Stimulated activated naive CD4-positive, alpha-beta T cell treated with Interleukin-2 at 50 U/mL for 16 hours (primary cell): ENCODE data around the gene PARD3B.

Source experiments
- DNase-seq: peaks from one replicate; lab custom pipeline; 2025; lab: John Stamatoyannopoulos, UW

PARD3B gene

DNA sequence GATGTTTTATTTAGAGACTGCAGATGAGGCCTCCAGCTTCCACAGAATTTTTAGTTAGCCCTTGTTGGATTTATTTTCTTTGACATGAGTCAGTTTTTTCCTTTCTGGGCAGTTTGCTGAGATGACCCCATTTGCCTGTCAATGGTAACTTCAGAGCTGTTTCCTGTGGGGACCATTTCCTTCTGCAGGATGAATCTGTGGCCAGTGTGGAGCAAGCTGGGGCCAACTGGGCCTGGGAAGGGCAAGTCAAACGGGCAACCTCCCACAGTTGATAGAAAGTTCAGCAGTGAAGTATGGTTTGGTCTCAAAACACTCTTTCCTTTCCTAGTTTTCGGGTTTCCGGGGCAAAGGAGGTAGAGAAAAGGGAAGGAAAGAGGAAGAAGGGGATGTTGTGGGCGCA, 845.6 kb downstream of the PARD3B start:
- DNase-seq: no peak

DNA sequence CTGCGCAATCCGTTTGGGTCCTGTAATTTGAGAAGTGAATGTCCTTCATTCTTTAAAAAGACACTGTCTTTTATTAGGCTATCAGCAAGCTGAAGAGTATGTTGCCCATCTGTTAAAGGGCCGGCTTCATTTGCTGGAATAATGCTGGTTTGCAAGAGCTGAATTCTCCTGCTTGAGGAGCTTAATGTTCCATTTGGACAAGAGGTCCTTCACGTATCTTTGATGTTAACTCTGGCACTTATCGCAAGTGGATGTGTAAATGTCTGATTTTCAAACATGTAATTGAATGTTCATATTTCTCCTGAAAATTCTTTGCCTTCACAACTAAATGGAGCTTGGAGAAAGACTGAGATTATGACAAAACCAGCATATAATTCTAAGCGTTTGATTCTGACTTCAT, 856.2 kb downstream of the PARD3B start:
- DNase-seq: no peak

DNA sequence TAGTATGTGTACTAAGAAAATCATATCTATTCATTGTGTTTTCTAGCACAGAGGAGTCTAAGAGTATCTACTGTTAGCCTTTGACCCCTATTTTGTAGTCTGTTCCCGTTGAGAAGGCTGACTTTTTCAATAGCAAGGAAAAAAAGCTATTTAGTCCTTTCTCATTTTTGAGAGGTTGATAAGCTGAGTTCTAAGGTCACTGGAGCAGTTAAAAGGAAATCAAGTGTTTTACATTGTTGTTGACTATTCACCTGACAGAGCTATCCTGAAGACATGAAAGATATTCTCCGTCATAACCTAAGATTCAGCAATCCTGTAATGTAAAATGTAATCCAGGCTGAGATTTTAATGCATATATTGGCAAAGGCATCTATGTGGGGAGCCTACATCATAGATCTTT, 856.7 kb downstream of the PARD3B start:
- no peak for DNase-seq

DNA sequence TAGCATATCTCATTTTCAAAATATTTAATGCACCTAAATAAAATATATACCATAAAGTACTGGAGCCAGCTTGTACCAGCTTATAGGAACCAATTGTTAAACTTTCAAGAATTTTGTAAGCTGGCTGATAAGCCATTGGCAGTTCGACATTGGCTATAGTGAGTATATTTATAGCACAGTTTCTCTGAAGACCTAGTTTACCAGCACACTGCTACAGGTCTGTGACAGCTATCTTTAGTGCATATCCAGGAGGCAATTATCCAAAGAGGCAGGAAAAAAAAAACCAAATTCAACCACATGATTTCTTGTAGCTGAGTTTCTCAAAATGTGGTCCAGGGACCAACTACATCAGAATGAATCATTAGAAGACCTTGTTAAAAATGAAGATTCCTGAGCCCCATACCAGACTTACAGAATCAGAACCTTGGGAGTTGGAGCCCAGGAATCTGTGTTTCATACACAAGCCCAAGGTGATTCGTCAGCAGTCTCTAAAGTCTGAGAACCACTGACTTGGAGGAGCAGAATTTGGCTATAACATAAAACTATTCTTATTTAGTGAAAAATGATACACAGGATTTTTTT, 858.1 kb downstream of the PARD3B start:
- DNase-seq: no peak

DNA sequence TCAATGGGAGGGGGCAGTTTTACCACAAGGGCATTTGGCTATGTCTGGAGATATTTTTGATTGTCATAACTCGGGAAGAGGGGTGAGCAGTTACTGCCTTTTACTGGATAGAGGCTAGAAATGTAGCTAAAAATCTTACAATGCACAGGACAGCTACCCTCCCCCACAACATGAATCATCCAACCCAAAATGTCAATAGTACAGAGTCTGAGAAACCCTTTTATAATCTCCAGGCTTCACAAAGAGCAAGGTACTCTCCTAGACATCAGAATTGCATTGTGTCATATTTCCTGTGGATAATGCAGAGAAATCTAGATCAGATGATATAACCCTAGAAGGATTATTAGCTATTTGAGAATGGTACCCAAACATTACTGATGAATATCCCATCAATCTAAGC, 859.9 kb downstream of the PARD3B start:
- DNase-seq: no peak

DNA sequence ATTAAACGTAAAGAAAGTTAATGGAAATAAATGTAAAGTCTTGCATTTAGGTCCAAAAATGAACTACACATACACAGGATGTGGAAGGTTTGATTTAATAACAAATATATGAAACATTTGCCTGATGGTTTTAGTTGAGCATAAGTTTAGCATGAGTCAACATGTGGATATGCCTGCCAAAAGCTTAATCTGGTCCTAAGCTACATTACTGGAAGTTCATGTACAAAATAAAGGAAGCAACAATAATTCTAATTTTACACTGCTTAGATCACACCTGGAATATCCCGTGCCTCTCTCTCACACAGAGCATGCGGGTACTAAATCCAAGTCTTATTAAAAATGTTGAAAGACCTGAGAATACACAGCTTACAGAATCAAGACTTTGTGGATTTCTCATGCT, 860.5 kb downstream of the PARD3B start:
- DNase-seq: no peak

DNA sequence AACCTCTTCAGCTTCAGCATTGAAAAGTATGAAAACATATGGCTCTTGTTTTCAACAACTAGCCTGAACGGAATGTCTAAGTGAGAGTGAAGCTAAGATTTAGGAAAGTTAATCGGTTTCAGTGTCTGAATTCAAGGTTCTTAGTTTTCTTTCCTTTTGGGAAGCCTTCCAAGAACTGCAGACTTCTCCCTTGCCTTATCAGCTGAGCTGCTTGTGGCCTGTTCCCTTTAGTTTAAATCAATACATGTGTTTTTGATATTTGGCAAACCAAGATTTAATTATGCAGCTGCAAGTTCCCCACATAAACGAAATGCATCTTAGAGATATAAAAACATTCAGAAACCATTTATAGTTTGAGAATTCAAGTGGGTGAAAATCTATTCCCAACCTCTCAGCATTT, 862.7 kb downstream of the PARD3B start:
- no peak for DNase-seq

DNA sequence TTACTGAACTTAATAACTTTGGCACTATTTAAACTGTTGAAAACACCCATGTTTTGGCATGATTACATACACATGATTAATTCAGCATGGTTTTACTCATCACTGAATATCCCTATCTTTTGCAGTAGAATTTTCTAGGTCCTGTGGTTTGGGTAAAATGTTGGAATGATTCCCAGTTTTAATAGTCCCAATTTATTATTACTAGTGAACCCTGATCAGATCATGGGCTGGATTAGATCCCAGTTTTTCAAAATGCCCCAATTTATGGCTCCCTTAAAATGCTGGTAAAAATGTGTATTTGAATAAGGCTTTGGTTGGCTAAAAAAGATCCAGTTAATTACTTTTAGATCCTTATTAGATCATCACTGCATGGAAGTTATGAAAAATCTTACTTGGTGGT, 863.4 kb downstream of the PARD3B start:
- DNase-seq: no peak

DNA sequence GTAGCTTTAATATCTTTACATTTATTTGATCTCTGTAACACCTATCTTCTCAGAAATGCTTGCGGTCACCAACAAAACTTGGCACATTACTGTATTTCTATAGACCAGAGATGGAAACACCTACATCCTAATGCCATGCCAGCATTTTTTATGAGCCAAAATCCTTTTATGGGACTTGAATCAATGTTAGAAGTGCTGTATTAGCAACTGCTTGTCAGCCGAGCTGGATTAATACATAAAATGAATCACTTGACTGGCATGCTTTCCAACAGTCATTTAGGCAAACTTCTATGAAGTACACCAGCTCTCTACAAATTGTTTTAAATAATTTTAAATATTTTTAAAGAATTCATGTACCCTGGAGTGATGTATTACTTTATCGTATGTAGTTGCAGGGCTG, 864.1 kb downstream of the PARD3B start:
- no peak for DNase-seq

DNA sequence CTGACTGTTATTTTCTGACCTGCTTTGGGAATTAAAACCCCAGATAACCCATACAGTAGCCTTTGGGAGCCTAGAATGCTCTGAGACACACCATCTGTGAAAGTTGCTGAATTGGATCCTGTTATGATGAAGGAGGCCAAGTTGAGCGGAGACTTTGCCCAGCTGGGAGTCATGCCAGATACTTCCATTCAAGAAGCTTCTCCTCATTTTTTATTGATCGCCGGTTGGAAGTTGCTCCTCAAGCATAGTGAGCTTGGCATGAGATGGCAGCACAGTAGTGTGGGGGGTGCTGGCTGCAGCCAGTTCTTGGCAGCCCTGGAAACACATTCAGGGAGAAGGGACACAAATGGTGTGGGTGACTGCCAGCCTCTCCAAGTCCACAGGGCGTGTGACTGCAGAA, 866.3 kb downstream of the PARD3B start:
- no peak for DNase-seq

DNA sequence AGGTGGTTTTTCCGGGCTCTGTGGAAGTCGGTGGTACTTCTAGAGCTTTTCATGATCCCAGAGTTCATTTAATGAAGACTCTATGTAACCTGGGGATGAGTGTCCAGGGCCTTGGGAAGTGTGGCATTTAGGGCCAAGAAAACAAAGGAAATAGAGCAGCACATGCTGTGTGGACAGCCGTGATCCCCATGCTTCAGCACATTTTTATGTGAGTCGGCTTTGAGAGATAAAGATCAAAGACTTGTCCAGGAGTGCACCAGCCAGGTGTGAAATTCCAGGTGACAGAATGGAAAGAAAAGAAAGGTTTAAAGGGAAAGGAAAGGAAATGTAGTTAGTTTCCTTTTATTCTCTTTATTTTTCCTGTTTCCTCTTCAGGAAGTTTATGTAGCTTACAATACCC, 879.1 kb downstream of the PARD3B start:
- DNase-seq: no peak

DNA sequence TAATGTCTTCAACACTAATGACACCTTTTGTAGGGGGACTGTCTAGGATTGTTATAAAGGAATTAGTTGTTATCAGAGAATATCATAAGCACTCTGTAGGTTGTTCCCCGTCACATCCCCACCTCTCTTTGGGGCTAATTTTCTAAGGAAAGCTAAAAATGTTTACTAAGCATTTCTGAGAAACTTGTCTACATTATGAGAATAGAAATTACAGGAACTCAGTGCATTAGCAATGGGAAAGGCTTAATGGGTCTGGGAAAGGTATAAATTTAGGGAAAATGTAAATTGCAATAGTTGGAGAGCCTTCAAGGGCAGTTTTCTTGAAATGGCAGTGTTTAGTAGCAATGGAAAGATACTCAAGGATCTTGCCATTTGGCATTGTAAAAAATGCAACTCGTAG, 879.8 kb downstream of the PARD3B start:
- no peak for DNase-seq

DNA sequence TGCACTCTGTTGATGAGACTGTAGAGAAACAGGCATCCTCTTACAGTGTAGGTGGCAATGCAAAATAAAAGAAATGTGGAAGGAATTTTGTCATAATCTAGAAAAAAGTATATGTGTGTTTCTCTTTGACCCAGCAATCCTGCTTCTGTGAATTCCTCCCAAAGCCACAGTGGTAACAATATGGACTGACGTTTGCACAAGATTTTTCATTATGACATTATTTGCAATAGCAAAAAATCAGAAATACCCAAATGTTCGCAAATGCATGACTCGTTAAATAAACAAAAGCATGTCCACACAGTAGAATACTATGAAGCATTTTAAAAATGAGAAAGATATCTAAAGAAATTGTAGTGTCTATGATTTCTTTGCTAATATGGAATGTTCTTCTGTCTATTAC, 881.8 kb downstream of the PARD3B start:
- DNase-seq: no peak

DNA sequence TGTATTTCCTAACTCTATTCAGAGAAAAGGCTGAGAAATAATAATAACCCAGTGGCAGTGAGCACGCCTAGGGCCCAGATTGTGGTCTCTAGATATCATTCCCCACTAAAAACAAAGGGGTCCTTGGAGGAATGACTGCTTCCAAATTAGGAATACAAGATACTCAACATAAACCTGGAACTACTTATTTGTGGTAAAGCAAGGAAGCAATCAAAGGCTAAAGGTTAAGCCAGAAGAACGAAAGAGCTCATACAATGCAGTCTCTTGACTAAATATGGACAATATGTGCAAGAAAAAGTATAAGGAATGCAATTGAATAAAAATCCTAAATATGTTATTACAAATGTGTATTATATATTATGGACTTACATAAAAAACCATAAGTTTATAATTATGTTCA, 883.5 kb downstream of the PARD3B start:
- DNase-seq: no peak

DNA sequence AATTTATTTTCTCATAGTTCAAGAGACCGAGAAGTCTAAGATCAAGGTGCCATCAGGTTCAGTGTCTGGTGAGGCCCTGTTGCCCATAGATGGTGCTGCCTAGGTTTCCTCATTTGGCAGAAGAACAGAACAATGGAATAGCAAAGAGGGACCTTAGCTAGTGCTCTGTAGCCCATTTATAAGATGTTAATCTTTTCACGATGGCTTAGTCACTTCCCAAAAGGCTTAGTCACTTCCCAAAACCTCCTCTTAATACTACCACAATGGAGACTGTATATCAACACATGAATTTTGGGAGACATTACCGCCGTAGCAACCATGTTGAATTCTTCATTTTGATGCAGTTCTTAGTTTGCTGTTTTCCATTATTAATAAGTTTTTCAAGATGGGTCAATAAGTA, 890.7 kb downstream of the PARD3B start:
- no peak for DNase-seq

DNA sequence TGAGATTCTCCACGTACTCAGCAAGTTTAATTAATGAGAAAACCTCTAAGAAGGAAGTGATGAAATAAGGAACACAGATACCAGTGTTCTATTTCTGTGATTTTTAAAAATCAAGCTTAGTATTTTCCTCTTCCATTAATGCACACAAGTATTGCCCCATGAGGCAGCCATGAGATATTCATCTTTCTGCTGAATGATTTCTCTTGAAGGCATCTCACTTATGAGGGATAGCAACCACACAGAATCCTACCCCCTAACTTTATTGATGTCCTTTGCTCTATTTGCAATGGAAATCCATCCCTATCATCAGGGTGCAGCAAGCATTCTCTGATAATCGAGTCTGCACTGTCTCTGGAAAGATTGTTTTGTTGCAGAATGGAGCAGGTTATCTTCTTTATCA, 893.0 kb downstream of the PARD3B start:
- no peak for DNase-seq

DNA sequence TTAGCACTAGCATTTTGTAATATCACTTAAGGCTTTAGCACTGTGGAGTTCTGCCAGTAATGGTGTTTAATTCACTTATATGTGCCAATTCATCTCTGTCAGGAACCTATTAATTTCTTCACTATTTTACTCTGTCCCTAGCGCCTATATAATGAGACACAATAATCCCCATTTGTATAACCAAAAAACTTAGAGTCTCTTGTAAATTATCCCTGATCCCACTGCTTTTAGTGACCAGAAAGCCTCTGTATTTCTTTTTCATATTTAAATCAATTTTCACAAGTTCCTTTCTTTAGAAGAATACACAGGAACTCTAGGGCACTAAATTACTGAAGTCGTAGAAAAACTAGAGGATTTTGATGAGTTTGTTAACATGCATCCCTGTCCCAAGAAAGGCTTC, 894.3 kb downstream of the PARD3B start:
- no peak for DNase-seq

DNA sequence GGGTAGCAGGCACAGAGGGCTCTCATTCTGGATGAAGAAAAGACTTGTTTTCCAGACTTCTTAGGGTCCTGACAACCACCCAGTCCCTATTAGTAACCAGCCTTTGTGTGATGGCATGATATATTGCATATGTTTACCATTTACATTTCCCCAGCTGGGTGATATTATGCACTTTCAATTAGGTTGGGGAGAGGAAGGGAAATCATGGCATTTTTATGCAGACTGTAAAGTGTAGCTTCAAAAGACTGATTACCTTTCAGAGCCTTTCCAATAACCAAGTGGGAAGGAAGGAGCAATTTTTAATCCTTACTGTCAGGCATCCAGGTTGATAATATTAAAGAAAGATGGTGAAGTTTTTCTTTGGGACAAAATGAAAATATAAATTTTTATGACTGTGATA, 896.2 kb downstream of the PARD3B start:
- no peak for DNase-seq

DNA sequence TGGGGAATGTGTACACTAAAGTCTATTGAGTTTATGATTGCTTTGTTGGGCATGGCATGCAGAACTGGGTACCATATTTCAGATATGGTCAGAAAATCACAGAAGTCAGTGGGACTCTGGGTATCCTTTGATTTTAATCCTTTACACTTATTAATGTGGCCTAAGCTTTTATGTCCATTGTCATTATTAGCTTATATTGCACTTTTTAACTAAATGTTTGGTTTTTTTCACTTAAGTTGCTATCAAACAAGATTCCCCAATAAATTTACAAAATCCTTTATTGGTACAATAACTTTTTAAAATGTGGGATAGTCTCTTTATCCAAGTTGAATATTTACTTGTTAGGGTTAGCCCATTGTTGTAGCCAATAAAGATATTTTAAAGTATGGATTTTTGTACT, 902.9 kb downstream of the PARD3B start:
- no peak for DNase-seq

DNA sequence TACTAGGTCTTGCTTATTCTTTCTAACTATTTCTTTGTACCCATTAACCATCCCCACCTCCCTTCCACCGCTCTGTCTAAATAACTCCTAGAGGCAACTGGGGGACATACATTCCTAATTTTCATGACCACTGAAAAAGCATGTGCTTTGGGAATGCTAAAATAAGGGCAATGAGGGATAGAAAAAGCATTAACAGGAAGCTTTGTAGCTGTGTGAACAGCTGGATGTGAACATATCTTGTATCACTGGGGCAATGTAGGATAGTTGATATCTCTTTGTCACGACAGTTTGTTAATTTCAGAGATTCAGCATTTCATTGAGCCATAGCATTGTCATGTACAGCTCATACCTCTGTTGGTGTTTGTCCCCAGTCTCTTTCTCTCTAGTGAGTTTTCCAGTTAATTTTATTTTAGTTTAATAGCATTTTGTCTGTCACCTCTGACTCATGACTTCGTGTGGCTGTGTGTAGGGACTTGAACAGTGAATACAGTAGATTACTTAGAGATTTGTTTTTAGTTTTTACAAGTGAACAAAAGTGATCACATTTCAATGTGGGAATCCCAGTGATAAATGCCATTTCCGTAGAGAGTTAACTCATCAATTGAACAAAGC, 906.7 kb downstream of the PARD3B start:
- no peak for DNase-seq

DNA sequence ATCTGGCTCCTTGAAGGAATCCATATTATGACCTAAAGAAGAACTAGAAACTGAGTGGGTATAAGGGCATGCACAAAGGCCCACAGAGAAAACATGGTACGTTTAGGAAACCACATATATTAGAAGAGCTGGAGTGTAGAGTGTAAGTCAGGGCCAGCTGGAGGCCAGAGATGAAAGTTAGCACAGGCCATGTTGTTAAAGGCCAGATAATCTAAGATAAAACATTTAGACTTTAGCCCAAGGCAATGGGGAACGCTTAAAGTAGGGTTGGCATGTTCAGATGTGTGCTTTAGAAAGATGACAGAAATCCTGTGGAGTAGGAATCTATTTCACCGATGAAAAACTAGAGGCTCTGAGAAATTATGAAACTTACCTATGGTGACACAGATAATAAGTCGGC, 907.9 kb downstream of the PARD3B start:
- no peak for DNase-seq

DNA sequence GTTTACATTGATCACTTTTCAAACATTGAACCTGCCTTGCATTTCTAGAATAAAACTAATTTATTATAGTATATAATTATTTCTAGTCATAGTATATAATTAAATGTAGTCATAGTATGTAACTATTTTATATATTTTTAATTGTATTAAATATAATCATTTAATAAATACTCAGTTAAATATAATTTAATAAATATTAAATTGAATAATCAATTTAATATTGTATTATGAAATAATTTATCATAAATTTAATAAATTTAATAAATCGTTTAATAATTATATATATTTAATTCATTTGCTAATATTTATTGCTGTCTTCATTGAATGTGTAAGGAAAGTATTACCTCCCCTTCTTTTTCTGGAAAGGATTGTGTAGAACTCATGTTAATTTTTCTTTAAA, 911.4 kb downstream of the PARD3B start:
- DNase-seq: no peak

DNA sequence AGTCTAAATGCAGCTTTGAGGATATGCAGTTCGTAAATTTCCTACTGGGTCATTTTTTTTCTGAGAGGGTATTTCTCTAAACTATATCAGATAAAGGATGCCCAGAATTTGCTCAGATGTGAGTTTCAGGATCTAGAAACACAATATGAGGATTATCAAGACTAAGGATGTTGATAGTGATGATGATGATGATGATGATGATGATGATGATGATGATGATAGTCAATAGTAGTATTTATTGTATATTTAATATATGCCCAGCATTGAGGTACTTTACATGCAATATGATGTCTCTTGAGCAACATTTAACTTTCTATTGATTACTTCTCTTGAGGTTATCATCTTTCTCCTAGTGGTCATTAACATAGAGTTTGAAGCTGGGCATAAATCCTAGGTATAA, 914.9 kb downstream of the PARD3B start:
- no peak for DNase-seq

DNA sequence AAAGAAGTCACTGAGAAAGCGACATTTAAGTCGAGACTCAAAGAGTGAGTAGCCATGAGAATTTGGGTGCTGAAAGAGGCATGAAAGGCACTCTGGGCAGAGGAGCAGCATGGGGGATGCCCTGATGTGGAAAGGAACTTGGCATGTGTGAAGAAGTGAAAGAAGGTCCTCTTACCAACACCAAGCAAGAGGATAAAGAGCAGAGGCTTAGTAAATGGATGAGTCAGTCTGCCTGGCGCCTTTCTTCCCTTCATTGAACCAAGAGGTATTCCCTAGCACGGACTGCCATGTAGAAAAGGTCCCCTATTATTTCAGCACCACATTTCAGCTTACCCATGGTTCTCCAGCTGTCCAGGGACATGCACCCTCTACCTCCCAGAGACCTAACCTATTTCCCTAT, 915.9 kb downstream of the PARD3B start:
- DNase-seq: no peak
